ENCODE data around the gene KLRF2. TPM values are rescaled to one million over a fixed set of nuclear protein-coding genes. Genes with fewer than 3 reads are reported as not detected.

The KLRF2 gene
- total RNA-seq, 2 experiments from 2014 or later, result not detected

- no peak for DNase-seq
- intact Hi-C loops (cut with micrococcal nuclease), result no loop called here
- no peaks in the 10 kb centered on the region for H3K36me3 Mint-ChIP-seq
- ChIA-PET CTCF (interaction anchor here (1.1 to 1.4 kb wide), 3 partner anchors 30 to 152 kb away, joined by 4 read pairs; no protein-coding TSS in a partner anchor), POLR2A (no interaction called here)
- H3K4me3 Mint-ChIP-seq, result no peak overlapping the region
- no peaks in the 10 kb centered on the region for H3K4me1 Mint-ChIP-seq (ENCODE audit: low read depth)
- no peaks in the 10 kb centered on the region for H3K9me3 Mint-ChIP-seq
- H3K27me3 Mint-ChIP-seq, result peaks cover 4% of the 10 kb centered on the region
- H3K27ac Mint-ChIP-seq, result no peak overlapping the region
Measured at GRCh38 chr12:9895215-9895971, 14.1 kb downstream of the KLRF2 start.

DNA sequence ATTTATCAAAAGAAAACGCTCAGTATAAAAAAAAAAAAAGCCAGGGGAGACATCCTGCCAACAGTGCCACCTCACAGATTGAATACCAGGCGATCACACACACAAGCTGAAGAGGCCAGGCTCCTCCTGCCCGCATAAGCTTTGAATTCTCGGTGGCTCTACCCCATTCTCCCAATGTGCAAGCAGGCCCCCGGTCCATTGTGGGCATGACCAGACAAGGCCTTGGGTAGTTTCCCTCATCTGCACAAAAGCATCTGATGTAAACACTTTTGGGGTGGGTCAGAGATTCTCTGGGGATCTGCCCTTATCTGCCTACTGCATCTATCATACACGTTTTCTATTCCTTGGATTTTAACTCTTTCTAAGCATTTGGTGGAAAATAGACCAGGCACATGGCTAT is 16.2 kb downstream of the KLRF2 start:
- Mint-ChIP-seq H3K27me3 (peaks cover 4% of the 10 kb centered on the region), H3K27ac (no peak overlapping the region), H3K4me3 (no peak overlapping the region), H3K9me3 (peaks cover 8% of the 10 kb centered on the region), H3K4me1 (ENCODE audit: low read depth) (no peaks in the 10 kb centered on the region), H3K36me3 (peaks cover 2% of the 10 kb centered on the region)
- POLR2A ChIA-PET, result no interaction called here
- intact Hi-C loops (cut with micrococcal nuclease), result no loop called here
- DNase-seq, result no peak
- CTCF ChIA-PET, result no interaction called here

DNA sequence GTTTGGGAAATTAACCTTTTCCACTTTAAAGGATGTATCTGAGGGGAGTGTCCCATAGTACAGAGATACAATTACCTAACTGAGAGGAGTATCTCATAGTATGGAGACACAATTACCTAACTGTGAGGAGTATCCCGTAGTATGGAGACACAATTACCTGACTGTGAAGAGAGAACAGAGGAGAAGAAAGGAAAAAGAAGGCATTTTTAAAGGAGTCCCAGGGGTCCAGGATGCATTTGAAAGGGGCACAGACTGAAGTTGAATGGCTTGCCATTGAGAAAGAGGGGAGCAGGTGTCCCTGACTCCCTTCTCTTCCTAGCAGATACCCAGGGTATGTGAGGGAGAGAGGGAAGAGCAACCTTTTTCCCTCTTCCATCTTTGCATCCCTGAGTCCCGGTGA is 17.9 kb downstream of the KLRF2 start:
- Mint-ChIP-seq H3K27ac (no peak overlapping the region), H3K4me1 (ENCODE audit: low read depth) (no peaks in the 10 kb centered on the region), H3K9me3 (peaks cover 18% of the 10 kb centered on the region), H3K4me3 (no peak overlapping the region), H3K36me3 (peaks cover 2% of the 10 kb centered on the region), H3K27me3 (peaks cover 4% of the 10 kb centered on the region)
- intact Hi-C loops (cut with micrococcal nuclease), result no loop called here
- ChIA-PET CTCF (no interaction called here), POLR2A (no interaction called here)
- no peak for DNase-seq

DNA sequence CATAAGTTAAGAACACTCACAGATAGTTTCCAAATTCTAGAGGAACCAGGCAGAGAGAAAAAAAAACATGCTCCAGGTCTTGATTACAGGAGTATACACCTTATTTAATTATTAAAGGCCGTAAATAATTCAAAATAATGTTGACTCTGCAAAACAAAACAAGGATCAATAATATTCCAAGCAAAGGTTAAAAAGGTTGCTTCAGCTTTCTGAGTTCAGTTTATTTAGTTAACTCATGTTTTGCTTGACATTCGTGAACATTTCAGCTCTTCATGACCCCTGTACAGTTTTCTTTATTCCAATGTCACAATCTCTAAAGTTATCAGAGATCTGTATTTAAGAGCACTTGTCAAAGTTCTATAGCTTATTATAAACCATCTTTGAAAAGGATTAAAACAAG is 19.6 kb downstream of the KLRF2 start:
- ChIA-PET CTCF (no interaction called here), POLR2A (no interaction called here)
- no peak overlapping the region for H3K27ac Mint-ChIP-seq
- no peaks in the 10 kb centered on the region for H3K4me1 Mint-ChIP-seq (ENCODE audit: low read depth)
- H3K9me3 Mint-ChIP-seq, result peaks cover 18% of the 10 kb centered on the region
- H3K4me3 Mint-ChIP-seq, result no peak overlapping the region
- intact Hi-C loops (cut with micrococcal nuclease), result no loop called here
- H3K36me3 Mint-ChIP-seq, result peaks cover 2% of the 10 kb centered on the region
- peaks cover 3% of the 10 kb centered on the region for H3K27me3 Mint-ChIP-seq
- DNase-seq, result no peak

DNA sequence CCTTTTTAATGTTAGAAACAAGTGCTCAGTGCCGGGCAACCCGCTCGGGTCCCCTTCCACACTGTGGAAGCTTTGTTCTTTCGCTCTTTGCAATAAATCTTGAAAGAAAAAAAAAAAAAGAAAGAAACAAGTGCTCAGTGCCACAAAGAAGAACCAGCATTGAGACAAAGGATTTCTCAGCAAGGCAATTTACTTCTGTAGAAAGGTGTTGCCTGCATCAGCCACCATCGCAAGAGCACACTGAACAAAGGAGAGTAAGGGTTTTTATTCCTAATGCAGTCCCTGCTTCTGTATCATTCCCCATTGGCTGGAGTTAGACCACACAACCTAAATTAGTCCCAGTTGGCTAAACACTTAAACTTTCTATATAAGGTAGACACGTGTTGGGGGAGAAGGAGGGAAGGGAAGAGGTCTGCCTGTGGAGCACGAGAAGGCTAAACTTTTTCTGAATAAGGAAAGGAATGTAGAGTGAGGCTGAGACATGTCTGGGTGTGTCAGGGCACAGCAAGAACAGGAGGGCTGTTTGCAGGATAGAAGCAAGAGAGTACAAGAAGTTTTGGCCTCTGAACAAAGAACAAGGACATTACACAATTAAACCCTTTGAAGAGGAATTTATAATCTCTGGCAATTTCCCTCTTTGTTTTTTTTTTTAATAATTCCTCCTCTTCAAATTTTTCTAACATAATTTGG is 21.4 kb downstream of the KLRF2 start:
- intact Hi-C loops (cut with micrococcal nuclease), result no loop called here
- peaks cover 3% of the 10 kb centered on the region for H3K27me3 Mint-ChIP-seq
- H3K4me3 Mint-ChIP-seq, result no peak overlapping the region
- H3K9me3 Mint-ChIP-seq, result peaks cover 18% of the 10 kb centered on the region
- peaks cover 15% of the 10 kb centered on the region for H3K4me1 Mint-ChIP-seq (ENCODE audit: low read depth)
- H3K36me3 Mint-ChIP-seq, result peaks cover 2% of the 10 kb centered on the region
- H3K27ac Mint-ChIP-seq, result no peak overlapping the region
- ChIA-PET CTCF (no interaction called here), POLR2A (no interaction called here)
- DNase-seq, result no peak

DNA sequence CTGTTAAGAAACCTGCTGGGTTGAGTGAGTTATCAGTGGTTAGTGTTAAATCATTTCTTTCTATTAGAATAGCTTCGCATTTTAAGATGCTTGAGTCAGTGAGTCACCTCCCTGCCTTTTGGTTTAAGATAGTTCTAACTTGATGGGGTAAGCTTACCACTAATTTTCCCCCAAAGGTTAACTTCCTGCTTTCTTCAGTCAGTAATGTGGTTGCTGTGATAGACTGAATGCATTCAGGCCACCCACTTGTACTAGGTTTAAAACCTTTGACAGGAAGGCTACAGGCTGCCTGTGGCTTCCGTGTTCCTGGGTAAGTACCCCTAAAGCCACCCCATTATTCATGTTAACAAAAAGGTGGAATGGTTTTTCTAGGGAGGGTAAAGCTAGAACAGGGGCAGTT is 25.6 kb downstream of the KLRF2 start:
- Mint-ChIP-seq H3K4me1 (ENCODE audit: low read depth) (peaks cover 19% of the 10 kb centered on the region), H3K9me3 (peaks cover 48% of the 10 kb centered on the region)
- POLR2A ChIA-PET, result interaction anchor here (1.2 to 1.4 kb wide), 2 partner anchors 42 to 96 kb away, joined by 3 to 4 read pairs; no protein-coding TSS in a partner anchor

GRCh38 chr12:9907769-9908168 is 26.5 kb downstream of the KLRF2 start:
- no peak for DNase-seq
- intact Hi-C loops (cut with micrococcal nuclease), result no loop called here
- peaks cover 14% of the 10 kb centered on the region for H3K36me3 Mint-ChIP-seq
- peaks cover 45% of the 10 kb centered on the region for H3K9me3 Mint-ChIP-seq
- no peak overlapping the region for H3K27ac Mint-ChIP-seq
- CTCF ChIA-PET, result interaction anchor here (2.1 to 4.1 kb wide), 3 partner anchors 18 to 158 kb away, joined by 4 to 15 read pairs (median 12); no protein-coding TSS in a partner anchor
- POLR2A ChIA-PET, result interaction anchor here (1.2 to 1.4 kb wide), 2 partner anchors 41 to 96 kb away, joined by 3 to 4 read pairs; no protein-coding TSS in a partner anchor
- peaks cover 21% of the 10 kb centered on the region for H3K4me1 Mint-ChIP-seq (ENCODE audit: low read depth)
- no peaks in the 10 kb centered on the region for H3K27me3 Mint-ChIP-seq
- no peak overlapping the region for H3K4me3 Mint-ChIP-seq

More for the DNA sequence above, 25.6 kb downstream of the KLRF2 start:
- Mint-ChIP-seq H3K27me3 (no peaks in the 10 kb centered on the region), H3K36me3 (peaks cover 12% of the 10 kb centered on the region), H3K27ac (peak overlapping the region; percentile 39), H3K4me3 (no peak overlapping the region)
- intact Hi-C loops (cut with micrococcal nuclease), result no loop called here
- peak; percentile 24 for DNase-seq
- CTCF ChIA-PET, result interaction anchor here (0.9 to 4.1 kb wide), 5 partner anchors 12 to 157 kb away, joined by 4 to 15 read pairs (median 4); no protein-coding TSS in a partner anchor

DNA sequence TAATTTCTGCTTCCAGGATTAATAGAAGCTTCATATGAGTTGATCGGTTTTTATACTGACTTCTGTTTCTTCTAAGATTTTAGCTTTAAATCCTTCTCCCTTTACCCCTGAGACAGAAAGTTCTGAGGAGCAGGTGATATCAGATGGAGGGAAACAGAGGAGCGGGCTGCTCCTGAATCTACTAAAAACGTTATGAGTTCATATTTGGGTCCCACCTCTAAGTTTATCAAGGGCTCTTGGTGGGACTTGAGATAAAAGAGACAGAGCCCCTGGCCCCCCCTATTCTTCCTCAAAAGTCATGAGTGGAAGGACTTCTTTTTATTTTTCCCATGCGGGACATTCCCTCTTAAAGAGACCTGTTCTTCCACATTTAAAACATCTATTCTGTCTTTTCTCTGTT is 27.1 kb downstream of the KLRF2 start:
- intact Hi-C loops (cut with micrococcal nuclease), result no loop called here
- H3K4me3 Mint-ChIP-seq, result no peak overlapping the region
- peaks cover 22% of the 10 kb centered on the region for H3K4me1 Mint-ChIP-seq (ENCODE audit: low read depth)
- no peaks in the 10 kb centered on the region for H3K27me3 Mint-ChIP-seq
- peaks cover 41% of the 10 kb centered on the region for H3K9me3 Mint-ChIP-seq
- ChIA-PET POLR2A (interaction anchor here (1.2 kb wide), 1 partner anchor 97 kb away, joined by 4 read pairs; no protein-coding TSS in a partner anchor), CTCF (interaction anchor here (2.1 to 4.1 kb wide), 3 partner anchors 17 to 158 kb away, joined by 4 to 15 read pairs (median 12); no protein-coding TSS in a partner anchor)
- H3K36me3 Mint-ChIP-seq, result peaks cover 15% of the 10 kb centered on the region
- no peak overlapping the region for H3K27ac Mint-ChIP-seq
- no peak for DNase-seq

DNA sequence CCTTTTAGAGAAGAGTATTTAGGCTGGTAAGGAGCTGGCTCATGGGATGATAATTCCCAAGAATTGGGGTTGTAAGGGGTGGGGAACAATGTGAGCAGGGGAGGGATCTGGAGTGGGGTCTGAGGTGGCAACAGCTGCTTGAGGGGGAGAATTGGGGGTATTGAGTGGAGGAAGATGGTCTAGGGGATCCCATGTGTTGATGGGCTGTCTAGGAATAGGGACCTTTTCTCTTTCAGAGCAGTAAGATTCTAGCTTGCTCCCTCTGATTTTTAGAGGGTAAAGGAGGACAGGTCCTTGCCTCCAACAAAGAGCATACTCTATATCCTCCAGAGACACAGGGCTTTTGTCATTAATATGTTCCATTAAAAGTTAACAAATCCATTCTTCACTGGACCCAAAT is 28.4 kb downstream of the KLRF2 start:
- no peak overlapping the region for H3K27ac Mint-ChIP-seq
- peaks cover 15% of the 10 kb centered on the region for H3K36me3 Mint-ChIP-seq
- H3K9me3 Mint-ChIP-seq, result peaks cover 39% of the 10 kb centered on the region
- no peak for DNase-seq
- H3K4me3 Mint-ChIP-seq, result no peak overlapping the region
- intact Hi-C loops (cut with micrococcal nuclease), result no loop called here
- H3K27me3 Mint-ChIP-seq, result no peaks in the 10 kb centered on the region
- CTCF ChIA-PET, result no interaction called here
- peaks cover 22% of the 10 kb centered on the region for H3K4me1 Mint-ChIP-seq (ENCODE audit: low read depth)
- POLR2A ChIA-PET, result no interaction called here

DNA sequence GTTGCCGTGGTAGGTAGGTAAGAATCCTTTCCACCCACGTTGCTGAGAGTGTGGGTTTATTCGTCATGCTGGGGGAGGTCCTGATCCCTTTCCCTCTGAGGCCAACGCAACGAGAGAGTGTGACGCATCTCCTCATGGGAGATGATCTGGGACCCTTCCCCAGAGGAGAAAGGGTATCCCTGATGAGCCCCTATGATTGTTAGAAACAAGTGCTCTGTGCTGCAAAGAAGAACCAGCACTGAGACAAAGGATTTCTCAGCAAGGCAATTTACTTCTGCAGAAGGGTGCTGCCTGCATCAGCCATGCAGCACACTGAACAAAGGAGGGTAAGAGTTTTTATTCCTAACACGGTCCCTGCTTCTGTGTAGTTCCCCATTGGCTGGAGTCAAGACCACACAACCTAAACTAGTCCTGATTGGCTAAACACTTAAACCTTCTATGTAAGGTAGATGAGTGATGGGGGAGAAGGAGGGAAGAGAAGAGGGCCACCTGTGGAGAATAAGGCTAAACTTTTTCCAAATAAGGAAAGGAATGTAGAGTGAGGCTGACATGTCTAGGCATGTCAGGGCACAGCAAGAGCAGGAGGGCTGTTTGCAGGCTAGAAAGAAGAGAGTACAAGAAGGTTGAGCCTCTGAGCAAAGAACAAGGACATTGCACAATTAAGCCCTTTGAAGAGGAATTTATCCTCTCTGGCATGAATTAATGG is 29.6 kb downstream of the KLRF2 start:
- Mint-ChIP-seq H3K27me3 (no peaks in the 10 kb centered on the region), H3K4me3 (no peak overlapping the region), H3K4me1 (ENCODE audit: low read depth) (peaks cover 22% of the 10 kb centered on the region), H3K9me3 (peaks cover 39% of the 10 kb centered on the region), H3K36me3 (peaks cover 15% of the 10 kb centered on the region), H3K27ac (no peak overlapping the region)
- intact Hi-C loops (cut with micrococcal nuclease), result no loop called here
- ChIA-PET POLR2A (no interaction called here), CTCF (no interaction called here)
- DNase-seq, result no peak

DNA sequence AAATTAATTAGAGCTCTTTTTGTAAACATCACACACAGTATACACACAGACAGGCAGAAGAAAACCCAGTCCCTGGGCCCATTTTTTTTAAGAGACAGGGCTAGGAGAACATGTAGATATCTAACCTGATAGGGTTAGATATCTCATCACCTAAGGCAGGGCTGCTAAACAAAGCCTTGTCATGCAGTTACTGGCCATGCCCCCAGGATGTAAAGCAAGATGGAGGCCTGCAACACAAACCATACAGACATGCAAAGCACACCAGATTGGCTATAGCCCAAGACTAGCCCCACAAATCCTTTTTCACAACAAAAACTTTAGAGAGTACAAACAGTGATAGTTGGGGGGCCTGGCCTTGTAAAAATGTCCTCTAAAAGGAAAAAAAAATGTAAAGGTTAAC is 30.4 kb downstream of the KLRF2 start:
- no peaks in the 10 kb centered on the region for H3K27me3 Mint-ChIP-seq
- peaks cover 39% of the 10 kb centered on the region for H3K9me3 Mint-ChIP-seq
- POLR2A ChIA-PET, result no interaction called here
- peaks cover 14% of the 10 kb centered on the region for H3K4me1 Mint-ChIP-seq (ENCODE audit: low read depth)
- no peak for DNase-seq
- intact Hi-C loops (cut with micrococcal nuclease), result no loop called here
- peaks cover 15% of the 10 kb centered on the region for H3K36me3 Mint-ChIP-seq
- H3K27ac Mint-ChIP-seq, result no peak overlapping the region
- CTCF ChIA-PET, result no interaction called here
- H3K4me3 Mint-ChIP-seq, result no peak overlapping the region

GRCh38 chr12:9919443-9919842 is 38.2 kb downstream of the KLRF2 start:
- Mint-ChIP-seq H3K36me3 (no peaks in the 10 kb centered on the region), H3K27ac (no peak overlapping the region), H3K9me3 (no peaks in the 10 kb centered on the region), H3K4me1 (ENCODE audit: low read depth) (peaks cover 10% of the 10 kb centered on the region), H3K27me3 (no peaks in the 10 kb centered on the region), H3K4me3 (no peak overlapping the region)
- intact Hi-C loops (cut with micrococcal nuclease), result no loop called here
- POLR2A ChIA-PET, result no interaction called here
- CTCF ChIA-PET, result interaction anchor here (1.8 kb wide), 1 partner anchor 13 kb away, joined by 4 read pairs; no protein-coding TSS in a partner anchor
- DNase-seq, result no peak

Data from activated CD4-positive, alpha-beta memory T cell treated with anti-CD3 and anti-CD28 coated beads for 36 hours (primary cell).